ENCODE data around the gene SSBP3. TPM values are rescaled to one million over a fixed set of nuclear protein-coding genes. Genes with fewer than 3 reads are reported as not detected.
A peak's percentile ranks its signal among the peaks of the same experiment; 100 is the strongest.

Gene SSBP3
- total and polyA plus RNA-seq, 2 of the 13 experiments (the other 11 are each of a cell fraction or from before 2014, with no cell fraction given): 8.5 to 17.6 TPM

GRCh38 chr1:54199151-54199764, 206.9 kb downstream of the SSBP3 start (continued):
- no peak for TF ChIP-seq HNF1A (IDR thresholded peaks at IDR 0.05; ENCODE audit: low read depth)
- no peak for TF ChIP-seq HNF1A (CRISPR knock-in tag; IDR thresholded peaks at IDR 0.05; ENCODE audit: borderline replicate concordance)
- TF ChIP-seq, protein P1, sequence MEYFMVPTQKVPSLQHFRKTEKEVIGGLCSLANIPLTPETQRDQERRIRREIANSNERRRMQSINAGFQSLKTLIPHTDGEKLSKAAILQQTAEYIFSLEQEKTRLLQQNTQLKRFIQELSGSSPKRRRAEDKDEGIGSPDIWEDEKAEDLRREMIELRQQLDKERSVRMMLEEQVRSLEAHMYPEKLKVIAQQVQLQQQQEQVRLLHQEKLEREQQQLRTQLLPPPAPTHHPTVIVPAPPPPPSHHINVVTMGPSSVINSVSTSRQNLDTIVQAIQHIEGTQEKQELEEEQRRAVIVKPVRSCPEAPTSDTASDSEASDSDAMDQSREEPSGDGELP (IDR thresholded peaks at IDR 0.05; ENCODE audit: borderline replicate concordance, low read depth): peak; percentile 83; the same call in 1 of the 2 replicates
- no peak for TF ChIP-seq FOXO4 (CRISPR knock-in tag; conservative IDR thresholded peaks at IDR 0.05)
- no peak for TF ChIP-seq SMAD1 (CRISPR knock-in tag; IDR thresholded peaks at IDR 0.05; ENCODE audit: borderline replicate concordance, low read depth)
- TF ChIP-seq ZNF720 (CRISPR knock-in tag; IDR thresholded peaks at IDR 0.05): no peak
- 0 out of 2 replicates have a peak, but pooled peaks have one; percentile 17 for TF ChIP-seq GZF1 (CRISPR knock-in tag; IDR thresholded peaks at IDR 0.05)
- no peak; the same call in 1 of the 2 replicates for TF ChIP-seq ZNF274 (CRISPR knock-in tag; IDR thresholded peaks at IDR 0.05)
- TF ChIP-seq RARA (CRISPR knock-in tag; IDR thresholded peaks at IDR 0.05): no peak
- TF ChIP-seq PATZ1 (CRISPR knock-in tag; IDR thresholded peaks at IDR 0.05): peak; percentile 6
- no peak for TF ChIP-seq RFX1 (IDR thresholded peaks at IDR 0.05)
- TF ChIP-seq MNT (IDR thresholded peaks at IDR 0.05): no peak
- TF ChIP-seq, protein P2, sequence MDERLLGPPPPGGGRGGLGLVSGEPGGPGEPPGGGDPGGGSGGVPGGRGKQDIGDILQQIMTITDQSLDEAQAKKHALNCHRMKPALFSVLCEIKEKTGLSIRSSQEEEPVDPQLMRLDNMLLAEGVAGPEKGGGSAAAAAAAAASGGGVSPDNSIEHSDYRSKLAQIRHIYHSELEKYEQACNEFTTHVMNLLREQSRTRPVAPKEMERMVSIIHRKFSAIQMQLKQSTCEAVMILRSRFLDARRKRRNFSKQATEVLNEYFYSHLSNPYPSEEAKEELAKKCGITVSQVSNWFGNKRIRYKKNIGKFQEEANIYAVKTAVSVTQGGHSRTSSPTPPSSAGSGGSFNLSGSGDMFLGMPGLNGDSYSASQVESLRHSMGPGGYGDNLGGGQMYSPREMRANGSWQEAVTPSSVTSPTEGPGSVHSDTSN (CRISPR knock-in tag; IDR thresholded peaks at IDR 0.05): no peak
- TF ChIP-seq CCDC6 (CRISPR knock-in tag; IDR thresholded peaks at IDR 0.05): no peak; the same call in 1 of the 2 replicates
- TF ChIP-seq ZNF709 (CRISPR knock-in tag; IDR thresholded peaks at IDR 0.05): no peak
- TF ChIP-seq NFIC (IDR thresholded peaks at IDR 0.05; ENCODE audit: low read length): no peak
- no peak for TF ChIP-seq ZNF7 (CRISPR knock-in tag; IDR thresholded peaks at IDR 0.05)
- no peak for TF ChIP-seq ZNF556 (CRISPR knock-in tag; IDR thresholded peaks at IDR 0.05; ENCODE audit: borderline replicate concordance)
- no peak for TF ChIP-seq ZNF589 (CRISPR knock-in tag; conservative IDR thresholded peaks at IDR 0.05)
- TF ChIP-seq NFE2 (CRISPR knock-in tag; IDR thresholded peaks at IDR 0.05): no peak
